ENCODE measurements around the gene TMEM45B.

GRCh38 chr11:129815596-129816461 is at the start of gene TMEM45B:
- TF ChIP-seq RAD21 (conservative IDR thresholded peaks at IDR 0.05) (no peak), CTCF (IDR thresholded peaks at IDR 0.05; ENCODE audit: poor library complexity, severe bottlenecking) (no peak), EZH2 (IDR thresholded peaks at IDR 0.05; ENCODE audit: borderline replicate concordance, insufficient read depth, low read length, poor library complexity, severe bottlenecking) (no peak), EP300 (conservative IDR thresholded peaks at IDR 0.05; ENCODE audit: poor library complexity, severe bottlenecking) (no peak)
